ENCODE results near the gene NOL4L.

Gene NOL4L

DNA sequence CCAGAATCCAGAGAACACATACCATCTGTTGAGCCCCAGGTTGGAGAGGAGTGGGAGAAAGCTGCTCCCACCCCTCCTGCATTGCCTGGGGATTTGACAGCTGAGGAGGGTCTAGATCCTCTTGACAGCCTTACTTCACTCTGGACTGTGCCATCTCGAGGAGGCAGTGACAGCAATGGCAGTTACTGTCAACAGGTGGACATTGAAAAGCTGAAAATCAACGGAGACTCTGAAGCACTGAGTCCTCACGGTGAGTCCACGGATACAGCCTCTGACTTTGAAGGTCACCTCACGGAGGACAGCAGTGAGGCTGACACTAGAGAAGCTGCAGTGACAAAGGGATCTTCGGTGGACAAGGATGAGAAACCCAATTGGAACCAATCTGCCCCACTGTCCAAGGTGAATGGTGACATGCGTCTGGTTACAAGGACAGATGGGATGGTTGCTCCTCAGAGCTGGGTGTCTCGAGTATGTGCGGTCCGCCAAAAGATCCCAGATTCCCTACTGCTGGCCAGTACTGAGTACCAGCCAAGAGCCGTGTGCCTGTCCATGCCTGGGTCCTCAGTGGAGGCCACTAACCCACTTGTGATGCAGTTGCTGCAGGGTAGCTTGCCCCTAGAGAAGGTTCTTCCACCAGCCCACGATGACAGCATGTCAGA, 149.6 kb downstream of the NOL4L start:
- DNase-seq (ENCODE audit: low read depth, low spot score), result no peak
- no peak overlapping the region for H3K4me3 ChIP-seq (ENCODE audit: low read length)

DNA sequence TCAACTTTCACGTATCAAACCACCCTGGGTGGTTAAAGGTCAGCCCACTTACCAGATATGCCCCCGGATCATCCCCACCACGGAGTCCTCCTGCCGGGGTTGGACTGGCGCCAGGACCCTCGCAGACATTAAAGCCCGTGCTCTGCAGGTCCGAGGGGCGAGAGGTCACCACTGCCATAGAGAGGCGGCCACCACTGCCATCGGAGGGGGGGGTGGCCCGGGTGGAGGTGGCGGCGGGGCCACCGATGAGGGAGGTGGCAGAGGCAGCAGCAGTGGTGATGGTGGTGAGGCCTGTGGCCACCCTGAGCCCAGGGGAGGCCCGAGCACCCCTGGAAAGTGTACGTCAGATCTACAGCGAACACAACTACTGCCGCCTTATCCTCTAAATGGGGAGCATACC, 150.7 kb downstream of the NOL4L start:
- no peak for DNase-seq (ENCODE audit: low read depth, low spot score)

GRCh38 chr20:32433311-32434021, 151.7 kb downstream of the NOL4L start:
- DNase-seq (ENCODE audit: low read depth, low spot score), result no peak
- H3K4me3 ChIP-seq (ENCODE audit: low read length), result no peak overlapping the region

More for the DNA sequence above, 150.7 kb downstream of the NOL4L start:
- H3K4me3 ChIP-seq (ENCODE audit: low read length), result no peak overlapping the region

- DNase-seq (ENCODE audit: low read depth, low spot score), result no peak
- H3K4me3 ChIP-seq (ENCODE audit: low read length), result no peak overlapping the region
Measured at GRCh38 chr20:32432277-32432676, 152.9 kb downstream of the NOL4L start.

GRCh38 chr20:32431457-32431856, 153.7 kb downstream of the NOL4L start:
- no peak overlapping the region for H3K4me3 ChIP-seq (ENCODE audit: low read length)
- DNase-seq (ENCODE audit: low read depth, low spot score), result no peak

- no peak overlapping the region for H3K4me3 ChIP-seq (ENCODE audit: low read length)
- no peak for DNase-seq (ENCODE audit: low read depth, low spot score)
Measured at GRCh38 chr20:32429745-32430360, 155.3 kb downstream of the NOL4L start.

DNA sequence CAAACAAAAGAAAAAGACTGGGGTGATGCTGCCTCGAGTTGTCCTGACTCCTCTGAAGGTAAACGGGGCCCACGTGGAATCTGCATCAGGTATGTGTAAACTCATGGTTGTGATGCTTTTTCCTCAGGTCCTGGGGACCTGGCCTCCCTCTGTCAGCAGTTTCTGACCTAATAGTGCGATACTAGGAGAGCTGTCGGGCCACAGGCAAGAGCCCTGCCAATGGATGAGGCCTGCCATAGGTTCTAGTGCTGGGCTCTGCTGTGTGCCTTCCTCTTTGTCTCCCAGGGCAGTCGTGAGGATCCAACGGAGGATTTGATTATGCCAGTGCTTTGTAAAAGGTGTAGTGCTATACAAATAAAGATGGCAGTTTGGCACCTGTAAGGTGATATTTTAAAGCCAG, 155.8 kb downstream of the NOL4L start:
- H3K4me3 ChIP-seq (ENCODE audit: low read length), result no peak overlapping the region
- DNase-seq (ENCODE audit: low read depth, low spot score), result no peak

GRCh38 chr20:32427996-32428395, 157.1 kb downstream of the NOL4L start:
- no peak overlapping the region for H3K4me3 ChIP-seq (ENCODE audit: low read length)
- no peak for DNase-seq (ENCODE audit: low read depth, low spot score)

DNA sequence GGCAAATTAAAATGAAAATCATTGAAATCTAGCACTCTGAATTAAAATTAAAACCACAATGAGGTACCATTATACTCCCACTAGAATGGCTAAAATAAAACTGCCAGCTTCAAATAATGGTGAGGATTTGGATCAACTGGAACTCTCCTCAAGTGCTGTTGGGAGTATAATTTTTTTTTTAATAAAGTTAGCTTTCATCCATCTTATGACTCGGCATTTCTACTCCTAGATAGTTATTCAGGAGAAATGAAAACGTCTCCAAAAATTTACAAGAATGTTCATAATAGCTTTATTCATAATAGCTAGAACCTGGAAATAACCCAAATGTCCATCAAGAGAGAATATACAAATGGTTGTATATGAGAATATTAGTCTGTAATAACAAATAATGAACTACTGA, 163.8 kb downstream of the NOL4L start:
- DNase-seq (ENCODE audit: low read depth, low spot score), result no peak
- H3K4me3 ChIP-seq (ENCODE audit: low read length), result no peak overlapping the region

DNA sequence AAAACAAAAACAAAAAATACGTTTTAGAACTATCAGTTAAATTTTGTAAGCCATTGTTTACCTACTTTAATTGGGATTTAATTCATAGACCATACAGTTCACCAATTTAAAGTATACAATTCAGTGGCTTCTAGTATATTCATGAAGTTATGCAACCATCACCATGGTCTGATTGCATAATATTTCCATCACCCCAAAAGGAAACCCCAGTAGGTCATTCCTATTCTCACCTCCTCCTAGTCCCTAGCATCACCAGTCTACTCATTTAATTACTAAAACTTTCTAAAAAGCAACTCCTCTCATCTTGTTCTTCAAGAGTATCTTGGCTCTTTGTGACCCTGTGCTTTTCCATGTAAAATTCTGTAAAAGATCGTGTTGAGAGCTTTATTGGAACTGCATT, 166.8 kb downstream of the NOL4L start:
- DNase-seq (ENCODE audit: low read depth, low spot score), result no peak
- no peak overlapping the region for H3K4me3 ChIP-seq (ENCODE audit: low read length)

GRCh38 chr20:32416206-32416605, 168.9 kb downstream of the NOL4L start:
- DNase-seq (ENCODE audit: low read depth, low spot score), result no peak
- no peak overlapping the region for H3K4me3 ChIP-seq (ENCODE audit: low read length)

DNA sequence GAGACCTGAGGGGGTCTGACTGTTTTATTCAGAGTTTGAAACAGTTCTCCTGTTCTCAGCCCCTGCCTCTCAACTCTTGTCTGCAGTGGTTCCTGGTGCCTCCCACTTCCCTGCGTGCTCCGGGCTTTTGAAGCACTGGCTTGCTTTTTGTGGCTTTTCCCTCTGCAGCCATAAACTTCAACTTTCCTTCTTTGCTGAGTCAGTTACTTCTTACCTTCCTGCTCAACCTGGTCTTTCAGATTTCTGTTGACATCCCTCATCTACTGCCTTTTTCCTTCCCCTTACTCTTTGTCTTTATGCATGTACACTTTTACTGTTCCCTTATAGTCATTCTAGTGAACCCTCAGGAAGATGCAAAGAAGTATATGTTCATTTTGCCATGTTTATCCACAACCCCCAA, 169.6 kb downstream of the NOL4L start:
- no peak for DNase-seq (ENCODE audit: low read depth, low spot score)

GRCh38 chr20:32411955-32412706, 173.0 kb downstream of the NOL4L start:
- no peak overlapping the region for H3K4me3 ChIP-seq (ENCODE audit: low read length)
- DNase-seq (ENCODE audit: low read depth, low spot score), result peak; percentile 39

More for the DNA sequence above, 169.6 kb downstream of the NOL4L start:
- H3K4me3 ChIP-seq (ENCODE audit: low read length), result no peak overlapping the region

DNA sequence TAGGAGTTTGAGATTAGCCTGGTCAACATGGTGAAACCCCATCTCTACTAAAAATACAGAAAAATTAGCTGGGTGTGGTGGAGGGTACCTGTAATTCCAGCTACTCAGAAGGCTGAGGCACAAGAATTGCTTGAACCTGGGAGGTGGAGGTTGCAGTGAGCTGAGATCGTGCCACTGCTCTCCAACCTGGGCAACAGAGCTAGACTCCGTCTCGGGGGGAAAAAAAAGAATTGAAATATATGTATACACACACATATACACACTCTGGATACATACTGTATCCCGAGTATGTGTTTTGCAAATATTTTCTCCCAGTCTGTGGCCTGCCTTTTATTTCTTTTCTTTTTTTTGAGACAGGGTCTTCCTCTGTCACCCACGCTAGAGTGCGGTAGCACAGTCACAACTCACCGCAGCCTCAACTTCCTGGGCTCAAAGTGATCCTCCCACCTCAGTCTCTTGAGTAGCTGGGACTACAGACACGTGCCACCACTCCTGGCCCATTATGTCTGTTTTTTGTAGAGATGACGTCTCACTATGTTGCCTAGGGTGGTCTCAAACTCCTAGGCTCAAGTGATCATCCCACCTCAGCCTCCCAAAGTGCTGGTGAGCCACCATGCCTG, 177.9 kb downstream of the NOL4L start:
- peak overlapping the region; percentile 5; the same call in 1 of the 2 replicates for H3K4me3 ChIP-seq (ENCODE audit: low read length)
- peak; percentile 85 for DNase-seq (ENCODE audit: low read depth, low spot score)

DNA sequence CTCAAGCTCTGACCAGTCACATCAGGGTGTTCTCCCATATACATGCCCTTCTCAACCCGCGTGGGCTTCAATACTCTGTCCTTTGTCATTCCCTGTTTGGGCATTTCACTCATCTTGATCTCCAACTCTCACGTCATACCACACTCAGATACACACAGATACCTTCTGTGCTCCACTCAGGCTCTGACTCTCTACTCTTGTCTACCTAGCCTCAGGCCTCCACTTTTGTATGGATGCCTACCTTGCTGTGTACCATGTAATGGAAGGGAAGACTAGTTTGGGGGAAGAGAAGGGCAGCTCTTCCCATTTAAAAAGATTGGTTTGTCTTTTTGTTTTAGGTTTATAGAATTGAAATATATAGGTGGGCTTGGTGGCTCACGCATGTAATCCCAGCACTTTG, 178.4 kb downstream of the NOL4L start:
- DNase-seq (ENCODE audit: low read depth, low spot score), result no peak
- no peak overlapping the region for H3K4me3 ChIP-seq (ENCODE audit: low read length)

GRCh38 chr20:32404017-32404416, 181.1 kb downstream of the NOL4L start:
- no peak overlapping the region for H3K4me3 ChIP-seq (ENCODE audit: low read length)
- DNase-seq (ENCODE audit: low read depth, low spot score), result no peak

GRCh38 chr20:32400476-32400875, 184.7 kb downstream of the NOL4L start:
- no peak overlapping the region for H3K4me3 ChIP-seq (ENCODE audit: low read length)
- DNase-seq (ENCODE audit: low read depth, low spot score), result no peak

DNA sequence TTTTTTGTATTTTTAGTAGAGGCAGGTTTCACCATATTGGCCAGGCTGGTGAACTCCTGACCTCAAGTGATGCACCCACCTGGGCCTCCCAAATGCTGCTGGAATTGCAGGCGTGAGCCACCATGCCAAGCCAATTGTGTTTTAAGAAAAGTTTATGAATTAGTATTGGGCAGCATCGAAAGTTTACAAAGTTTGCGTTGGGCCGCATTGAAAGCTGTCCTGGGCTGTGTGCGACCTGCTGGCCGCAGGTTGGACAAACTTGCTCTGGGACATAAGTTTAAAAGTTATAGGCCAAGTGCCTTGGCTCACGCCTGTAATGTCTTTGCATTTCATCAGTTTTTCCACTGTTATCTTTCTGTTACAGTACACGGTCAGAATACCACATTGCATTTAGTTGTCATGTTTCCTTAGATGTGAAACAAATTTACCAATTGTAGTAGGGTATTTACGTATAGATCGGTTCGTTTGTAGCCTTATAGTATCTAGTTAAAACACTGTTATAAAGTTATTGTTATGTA, 187.5 kb downstream of the NOL4L start:
- H3K4me3 ChIP-seq (ENCODE audit: low read length), result no peak overlapping the region
- no peak for DNase-seq (ENCODE audit: low read depth, low spot score)

DNA sequence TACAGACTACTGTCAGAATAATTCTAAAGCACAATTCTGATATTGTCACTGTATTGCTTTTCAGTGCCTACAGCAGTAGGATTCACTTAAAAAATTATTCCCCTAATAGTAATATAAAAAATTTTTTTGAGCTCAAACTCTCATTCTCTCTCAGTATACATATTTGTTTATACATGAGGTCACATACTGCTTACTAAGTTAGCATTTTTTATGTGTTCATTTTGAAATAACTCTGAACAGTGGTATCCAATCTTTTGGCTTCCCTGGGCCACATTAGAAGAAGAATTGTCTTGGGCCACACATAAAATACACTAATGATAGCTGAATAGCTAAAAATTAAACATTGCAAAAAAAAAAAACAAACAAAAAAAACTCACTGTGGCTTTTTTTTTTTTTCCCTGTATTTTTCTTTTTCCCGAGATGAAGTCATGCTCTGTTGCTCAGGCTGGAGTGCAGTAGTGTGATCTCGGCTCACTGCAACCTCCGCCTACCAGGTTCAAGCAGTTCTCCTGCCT, 188.4 kb downstream of the NOL4L start:
- no peak for DNase-seq (ENCODE audit: low read depth, low spot score)
- no peak overlapping the region for H3K4me3 ChIP-seq (ENCODE audit: low read length)
